GM23338 (cell line): ENCODE measurements around the gene TFAP2A. TPM values are rescaled to one million over a fixed set of nuclear protein-coding genes. Genes with fewer than 3 reads are reported as not detected.

Source experiments
- ATAC-seq: fragments of 200-7000 bp; cut with Tn5 transposase; 3 replicates; pipeline ENCODE4 v1.9.1; 2020
- DNase-seq: peaks from one replicate; pipeline ENCODE4 v3.0.0-alpha.2; 2015; ENCODE audit warnings: low spot score
- H2AFZ ChIP-seq: fragments of 200-600 bp; sonication (generic); 2 replicates; pipeline ENCODE4 v1.8.0; 2016; ENCODE audit warnings: antibody characterized with exemption, mild to moderate bottlenecking, moderate library complexity
- H3F3A ChIP-seq: fragments of 200-600 bp; sonication (generic); replicated peaks from 2 replicates; pipeline ENCODE4 v1.8.0; 2017; ENCODE audit warnings: antibody characterized with exemption, mixed run types, low read depth
- H3K27ac ChIP-seq: fragments of 200-600 bp; sonication (generic); 2 replicates; pipeline ENCODE4 v1.6.1; 2016; ENCODE audit warnings: low read depth
- H3K27me3 ChIP-seq: fragments of 200-600 bp; sonication (generic); 2 replicates; pipeline ENCODE4 v1.8.0; 2016; ENCODE audit warnings: mild to moderate bottlenecking, mixed run types, moderate library complexity; ENCODE audit not compliant: insufficient read depth
- H3K36me3 ChIP-seq: fragments of 200-600 bp; sonication (generic); 2 replicates; pipeline ENCODE4 v1.8.0; 2016; ENCODE audit warnings: mild to moderate bottlenecking; ENCODE audit not compliant: insufficient read depth
- H3K4me1 ChIP-seq: fragments of 200-600 bp; sonication (generic); 2 replicates; pipeline ENCODE4 v1.8.0; 2016; ENCODE audit warnings: mild to moderate bottlenecking, moderate library complexity; ENCODE audit not compliant: insufficient read depth
- H3K4me2 ChIP-seq: fragments of 200-600 bp; sonication (generic); 2 replicates; pipeline ENCODE4 v1.7.1; 2017; ENCODE audit warnings: mixed run types
- H3K4me3 ChIP-seq: fragments of 200-600 bp; sonication (generic); 2 replicates; pipeline ENCODE4 v1.6.1; 2016; ENCODE audit warnings: mixed run types
- H3K79me2 ChIP-seq: fragments of 200-600 bp; sonication (generic); replicated peaks from 2 replicates; pipeline ENCODE4 v1.8.0; 2017; ENCODE audit warnings: mild to moderate bottlenecking; ENCODE audit not compliant: insufficient read depth
- H3K9me2 ChIP-seq: fragments of 200-600 bp; sonication (generic); 2 replicates; pipeline ENCODE4 v1.8.0; 2017; ENCODE audit not compliant: insufficient read depth
- H4K20me1 ChIP-seq: fragments of 200-600 bp; sonication (generic); replicated peaks from 2 replicates; pipeline ENCODE4 v1.8.0; 2017; ENCODE audit warnings: mild to moderate bottlenecking; ENCODE audit not compliant: insufficient read depth
- H3K27ac Mint-ChIP-seq: 2 replicates; pipeline ENCODE4 v1.8.0; 2020; ENCODE audit warnings: inconsistent platforms, mild to moderate bottlenecking, moderate library complexity, mixed read lengths
- H3K27me3 Mint-ChIP-seq: 3 replicates; pipeline ENCODE4 v1.8.0; 2022; ENCODE audit warnings: low read depth, mild to moderate bottlenecking, moderate library complexity, mixed read lengths, inconsistent platforms; ENCODE audit not compliant: insufficient read depth, poor library complexity
- H3K36me3 Mint-ChIP-seq: 3 replicates; pipeline ENCODE4 v1.8.0; 2021; ENCODE audit warnings: low read depth, mild to moderate bottlenecking, inconsistent platforms, moderate library complexity, mixed read lengths
- H3K4me1 Mint-ChIP-seq: 3 replicates; pipeline ENCODE4 v1.8.0; 2020; ENCODE audit warnings: mild to moderate bottlenecking, inconsistent platforms, mixed read lengths
- H3K4me3 Mint-ChIP-seq: 3 replicates; pipeline ENCODE4 v1.8.0; 2021; ENCODE audit warnings: moderate library complexity, mild to moderate bottlenecking, inconsistent platforms, mixed read lengths
- H3K9me3 Mint-ChIP-seq: 3 replicates; pipeline ENCODE4 v1.8.0; 2020; ENCODE audit warnings: moderate library complexity, mild to moderate bottlenecking, inconsistent platforms, mixed read lengths
- EZH2 ChIP-seq: fragments of 200-600 bp; sonication (generic); IDR thresholded peaks from one replicate; pipeline ENCODE4 v1.8.0; 2017; ENCODE audit warnings: antibody characterized with exemption, mild to moderate bottlenecking, low read depth; ENCODE audit not compliant: unreplicated experiment
- STAT1 ChIP-seq: IDR thresholded peaks from one replicate; pipeline ENCODE4 v1.6.1; 2016; ENCODE audit warnings: antibody characterized with exemption; ENCODE audit not compliant: unreplicated experiment
- ZNF462 ChIP-seq: fragments of 250-450 bp; sonication (Bioruptor Pico); IDR thresholded peaks from 2 replicates; pipeline ENCODE4 v1.5.0; 2020; ENCODE audit warnings: mild to moderate bottlenecking, moderate library complexity
- polyA plus RNA-seq: library from polyadenylated mRNA; unstranded; fragments of >200 nt; fragmentation: Nextera tagmentation; extraction: Ambion mirVana; gene quantifications from 2 replicates; pipeline ENCODE4 v1.2.1, GENCODE V29; 2016
- total RNA-seq: library from RNA; depleted of rRNA; stranded (reverse); fragments of >200 nt; shearing (Covaris generic); gene quantifications from 2 replicates; pipeline ENCODE4 v1.2.3, GENCODE V29; 2014

The TFAP2A gene
- total and polyA plus RNA-seq, 2 experiments from 2014 or later = not detected

- Histone ChIP-seq H3K9me2 (no peaks in the 10 kb centered on the region), H3K36me3 (no peaks in the 10 kb centered on the region), H4K20me1 (no peaks in the 10 kb centered on the region), H3F3A (peaks cover 21% of the 10 kb centered on the region; the same call in 1 of the 2 replicates), H3K79me2 (no peaks in the 10 kb centered on the region), H3K4me1 (peaks cover 84% of the 10 kb centered on the region), H3K4me2 (peak overlapping the region; percentile 45), H3K27ac (no peak overlapping the region), H2AFZ (no peak overlapping the region), H3K4me3 (no peak overlapping the region), H3K27me3 (peaks cover 90% of the 10 kb centered on the region)
- H3K27ac Mint-ChIP-seq = no peak overlapping the region
- DNase-seq (no peak), ATAC-seq (no peak)
- H3K27me3 Mint-ChIP-seq = peaks cover 95% of the 10 kb centered on the region
- TF ChIP-seq ZNF462 (CRISPR knock-in tag) (no peak), EZH2 (peak; percentile 51)
- H3K36me3 Mint-ChIP-seq = no peaks in the 10 kb centered on the region
- peaks cover 62% of the 10 kb centered on the region for H3K4me1 Mint-ChIP-seq
- no peaks in the 10 kb centered on the region; the same call in 2 of the 3 replicates for H3K9me3 Mint-ChIP-seq
- no peak overlapping the region for H3K4me3 Mint-ChIP-seq
Observed at GRCh38 chr6:10401632-10402223, 13.1 kb downstream of the TFAP2A start.

DNA sequence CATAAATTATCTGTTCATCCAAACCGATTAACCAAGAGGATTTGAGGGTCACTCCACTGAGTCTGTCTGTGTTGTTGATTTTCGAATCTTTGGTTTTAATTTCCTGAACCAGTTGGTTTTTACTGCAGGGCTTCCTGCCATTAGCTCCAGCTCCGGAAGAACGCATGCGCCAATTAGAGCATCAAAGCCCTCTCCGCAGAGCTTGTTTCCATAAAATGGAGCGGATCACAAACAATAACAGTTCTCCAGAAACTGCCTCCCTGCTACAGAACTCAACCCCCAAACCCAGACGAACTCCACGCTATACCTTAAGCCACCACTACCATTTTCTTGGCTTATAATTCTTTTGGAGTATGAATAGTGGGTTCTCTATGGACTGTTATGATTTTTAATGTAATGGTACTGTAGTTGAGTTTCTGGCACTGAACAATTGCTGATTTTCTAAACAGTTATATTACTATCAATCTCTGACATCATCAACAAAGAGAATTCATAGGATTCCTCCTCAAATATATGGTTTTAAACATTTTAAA lies 13.8 kb downstream of the TFAP2A start:
- Mint-ChIP-seq H3K9me3 (no peaks in the 10 kb centered on the region; the same call in 2 of the 3 replicates), H3K36me3 (no peaks in the 10 kb centered on the region), H3K4me3 (no peak overlapping the region; the same call in 2 of the 3 replicates), H3K27me3 (peaks cover 94% of the 10 kb centered on the region), H3K4me1 (peaks cover 60% of the 10 kb centered on the region), H3K27ac (no peak overlapping the region)
- H3K79me2 ChIP-seq = no peaks in the 10 kb centered on the region
- no peak overlapping the region for H2AFZ ChIP-seq
- H3K4me2 ChIP-seq = peak overlapping the region; percentile 45
- H3K36me3 ChIP-seq = no peaks in the 10 kb centered on the region
- TF ChIP-seq STAT1 (no peak), EZH2 (peak; percentile 29)
- ATAC-seq = no peak
- no peak overlapping the region for H3K27ac ChIP-seq
- H3K9me2 ChIP-seq = no peaks in the 10 kb centered on the region
- H3F3A ChIP-seq = peaks cover 25% of the 10 kb centered on the region
- H3K27me3 ChIP-seq = peaks cover 89% of the 10 kb centered on the region
- H3K4me1 ChIP-seq = peaks cover 82% of the 10 kb centered on the region
- no peaks in the 10 kb centered on the region for H4K20me1 ChIP-seq
- peak; percentile 53 for DNase-seq
- H3K4me3 ChIP-seq = peak overlapping the region; percentile 22; the same call in 1 of the 2 replicates
